ENCODE results near the gene NECTIN1.

- no peak for TF ChIP-seq CTCF (IDR thresholded peaks at IDR 0.05; ENCODE audit: low read depth, low read length, poor library complexity, severe bottlenecking)
- TF ChIP-seq EZH2phosphoT487 (IDR thresholded peaks at IDR 0.05; ENCODE audit: borderline replicate concordance, low read length): no peak
These were observed 45.3 kb upstream of the NECTIN1 start for GRCh38 chr11:119774172-119774763.

All from DOHH2 (cell line).